ENCODE results near the gene CD79B. TPM values are rescaled to one million over a fixed set of nuclear protein-coding genes. Genes with fewer than 3 reads are reported as not detected.

The CD79B gene
- total RNA-seq, 1 donor from 2014 or later, result not detected

DNA sequence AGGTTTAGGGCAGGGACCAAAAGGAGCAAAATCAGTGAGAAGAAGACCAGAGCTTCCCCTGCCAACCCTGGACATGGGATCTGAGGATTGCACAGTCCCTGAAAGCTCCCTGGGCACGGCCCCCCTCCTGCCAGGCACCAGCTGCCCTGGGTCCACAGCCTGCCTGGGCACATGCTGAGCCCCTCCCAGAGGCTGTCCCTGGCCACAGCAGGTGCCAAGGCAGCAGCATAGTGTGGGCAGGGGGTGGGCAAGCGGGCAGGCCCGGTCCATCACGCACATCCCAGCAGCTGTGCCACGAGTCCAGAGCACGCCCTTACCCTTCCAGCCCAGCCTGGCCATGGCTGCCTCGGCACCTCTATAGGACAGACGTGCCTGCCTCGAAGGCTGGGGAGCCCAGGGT, 27.9 kb upstream of the CD79B start:
- H3K4me3 ChIP-seq, result no peak overlapping the region
- H3K27ac ChIP-seq, result no peak overlapping the region

DNA sequence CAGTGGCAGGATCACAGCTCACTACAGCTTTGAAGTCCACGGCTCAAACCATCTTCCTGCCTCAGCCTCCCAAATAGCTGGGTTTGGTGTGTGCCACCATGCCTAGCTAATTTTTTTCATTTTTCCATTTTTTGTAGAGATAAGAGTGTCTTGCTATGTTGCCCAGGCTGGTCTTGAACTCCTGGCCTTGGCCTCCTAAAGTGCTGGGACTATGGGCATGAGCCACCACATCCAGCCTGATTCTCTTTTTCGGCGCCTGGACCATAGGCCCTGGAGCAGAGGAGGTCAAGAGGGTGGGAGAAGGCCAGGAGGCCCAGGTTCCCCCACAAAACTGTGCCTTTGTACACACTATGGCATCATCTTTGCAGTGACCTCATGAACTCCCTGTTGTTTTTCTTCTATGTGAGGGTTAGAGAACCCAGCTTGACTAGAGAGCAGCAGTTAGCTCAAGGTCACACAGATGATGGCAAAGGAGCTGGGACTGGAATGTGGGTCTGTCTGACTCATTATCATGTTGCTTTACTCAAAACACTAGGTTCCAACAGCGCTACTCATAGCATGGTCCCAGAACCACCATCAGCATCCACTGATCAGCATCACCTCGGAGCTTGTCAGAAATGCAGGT, 24.3 kb upstream of the CD79B start:
- Histone ChIP-seq H3K9me3 (no peaks in the 10 kb centered on the region), H3K4me1 (no peaks in the 10 kb centered on the region), H3K27ac (no peak overlapping the region), H3K4me3 (no peak overlapping the region), H3K27me3 (no peaks in the 10 kb centered on the region), H3K36me3 (no peaks in the 10 kb centered on the region)
- DNase-seq (ENCODE audit: low spot score in 2 of 2), result no peak
- intact Hi-C loops (cut with DNase I), result no loop called here
- no peak for TF ChIP-seq CTCF (IDR thresholded peaks at IDR 0.05)

More for the DNA sequence above, 27.9 kb upstream of the CD79B start:
- no peaks in the 10 kb centered on the region for H3K36me3 ChIP-seq
- DNase-seq (ENCODE audit: low spot score in 2 of 2), result no peak
- H3K4me1 ChIP-seq, result no peaks in the 10 kb centered on the region
- no peak for TF ChIP-seq CTCF (IDR thresholded peaks at IDR 0.05)
- no peaks in the 10 kb centered on the region for H3K27me3 ChIP-seq
- intact Hi-C loops (cut with DNase I), result no loop called here
- H3K9me3 ChIP-seq, result no peaks in the 10 kb centered on the region

- no peaks in the 10 kb centered on the region for H3K36me3 ChIP-seq
- intact Hi-C loops (cut with DNase I), result no loop called here
- no peak for DNase-seq (ENCODE audit: low spot score in 2 of 2)
These were observed 23.7 kb upstream of the CD79B start for GRCh38 chr17:63955791-63956190.

DNA sequence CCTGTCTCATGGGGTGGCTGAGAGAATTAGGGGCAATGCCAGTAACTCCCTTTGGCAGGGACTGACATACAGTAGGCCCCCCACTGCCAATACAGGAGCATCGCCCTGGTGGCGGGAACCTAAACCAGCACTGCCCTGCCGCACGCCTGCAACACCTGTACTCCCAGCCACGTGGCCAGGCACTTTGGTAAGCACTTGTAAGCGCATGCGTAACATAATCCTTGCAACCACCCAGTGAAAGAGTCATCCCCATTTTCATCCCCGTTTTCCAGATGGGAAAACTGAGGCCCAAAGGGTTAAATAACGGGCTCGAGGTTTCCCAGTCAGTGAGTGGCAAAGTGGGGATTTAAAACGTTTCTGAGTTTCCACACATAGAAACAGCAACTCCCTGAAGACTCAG, 23.1 kb upstream of the CD79B start:
- Histone ChIP-seq H3K27me3 (no peaks in the 10 kb centered on the region), H3K4me3 (no peak overlapping the region), H3K4me1 (no peaks in the 10 kb centered on the region), H3K27ac (no peak overlapping the region), H3K9me3 (no peaks in the 10 kb centered on the region), H3K36me3 (no peaks in the 10 kb centered on the region)
- TF ChIP-seq CTCF (IDR thresholded peaks at IDR 0.05), result no peak
- no peak for DNase-seq (ENCODE audit: low spot score in 2 of 2)
- intact Hi-C loops (cut with DNase I), result no loop called here

More at GRCh38 chr17:63955791-63956190, 23.7 kb upstream of the CD79B start:
- no peaks in the 10 kb centered on the region for H3K9me3 ChIP-seq
- H3K27me3 ChIP-seq, result no peaks in the 10 kb centered on the region
- TF ChIP-seq CTCF (IDR thresholded peaks at IDR 0.05), result no peak
- no peaks in the 10 kb centered on the region for H3K4me1 ChIP-seq
- H3K27ac ChIP-seq, result no peak overlapping the region
- H3K4me3 ChIP-seq, result no peak overlapping the region

DNA sequence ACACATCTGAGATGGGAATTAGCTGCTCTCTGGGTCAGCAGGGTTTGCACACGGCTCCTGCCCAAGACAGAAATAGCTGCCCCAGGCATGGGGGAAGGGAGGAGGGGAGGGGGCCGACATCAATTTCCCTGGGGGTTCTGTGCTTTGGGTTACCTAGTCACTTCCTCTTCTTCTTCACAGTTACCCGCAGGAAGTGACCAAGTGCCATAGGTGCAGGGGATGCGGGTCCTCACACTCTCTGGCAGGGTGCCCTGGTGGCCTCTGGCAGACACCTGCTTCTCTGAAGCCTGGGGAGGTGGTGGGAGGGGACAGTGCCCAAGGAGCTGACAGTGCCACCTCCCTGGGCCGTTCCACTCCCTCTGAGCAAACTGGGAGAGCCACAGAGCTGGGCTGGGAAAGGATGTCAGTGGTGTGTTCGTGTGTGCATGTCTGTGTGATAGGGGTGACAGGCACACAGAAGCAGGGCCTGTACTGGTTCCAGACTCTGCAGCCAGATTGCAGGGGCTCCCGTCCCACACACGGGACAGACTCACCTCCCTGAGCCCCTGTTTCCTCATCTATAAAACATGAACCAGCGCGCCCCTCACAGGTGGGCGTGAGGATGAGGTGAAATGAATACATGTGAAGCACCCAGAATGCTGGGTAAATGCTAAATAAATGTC, 22.4 kb upstream of the CD79B start:
- no peak overlapping the region for H3K4me3 ChIP-seq
- no peaks in the 10 kb centered on the region for H3K27me3 ChIP-seq
- H3K27ac ChIP-seq, result no peak overlapping the region
- H3K36me3 ChIP-seq, result no peaks in the 10 kb centered on the region
- DNase-seq (ENCODE audit: low spot score in 2 of 2), result no peak
- no peaks in the 10 kb centered on the region for H3K4me1 ChIP-seq
- TF ChIP-seq CTCF (IDR thresholded peaks at IDR 0.05), result no peak
- H3K9me3 ChIP-seq, result no peaks in the 10 kb centered on the region
- intact Hi-C loops (cut with DNase I), result no loop called here

Measured in ascending aorta (tissue), 2 donors.